MG63 (cell line): Measurements from ENCODE around the gene FGF5. TPM values are rescaled to one million over a fixed set of nuclear protein-coding genes. Genes with fewer than 3 reads are reported as not detected.
A peak's percentile ranks its signal among the peaks of the same experiment; 100 is the strongest.
"Not testable (repeated sequence)": the region's sequence is repeated elsewhere in the genome, so short reads cannot be mapped to it uniquely, and the experiment has no call there.

Experiments
- DNase-seq: peaks from one replicate; pipeline ENCODE4 v3.0.0-alpha.2; 2020
- H3K27me3 ChIP-seq: fragments of 250-450 bp; sonication (Bioruptor Pico); 2 replicates; pipeline ENCODE4 v1.5.1; 2020; ENCODE audit warnings: mild to moderate bottlenecking, moderate library complexity
- H3K36me3 ChIP-seq: fragments of 250-450 bp; sonication (Bioruptor Pico); 2 replicates; pipeline ENCODE4 v1.5.1; 2020; ENCODE audit warnings: mild to moderate bottlenecking, moderate library complexity
- H3K4me3 ChIP-seq: fragments of 250-450 bp; sonication (Bioruptor Pico); 2 replicates; pipeline ENCODE4 v1.5.1; 2020; ENCODE audit warnings: mild to moderate bottlenecking, moderate library complexity
- H3K9me3 ChIP-seq: fragments of 250-450 bp; sonication (Bioruptor Pico); 2 replicates; pipeline ENCODE4 v1.5.1; 2020; ENCODE audit warnings: mild to moderate bottlenecking, moderate library complexity
- total RNA-seq: library from RNA; depleted of rRNA; stranded (reverse); fragments of >200 nt; shearing (Covaris generic); gene quantifications from 2 replicates; pipeline ENCODE4 v1.2.3, GENCODE V29; 2014; ENCODE audit warnings: low replicate concordance

Gene FGF5
- total RNA-seq, 1 experiment from 2014 or later: 20.8 TPM

GRCh38 chr4:80307774-80308465, 41.5 kb downstream of the FGF5 start:
- H3K4me3 ChIP-seq: no peak overlapping the region
- no peaks in the 10 kb centered on the region for H3K9me3 ChIP-seq
- H3K27me3 ChIP-seq: no peaks in the 10 kb centered on the region
- DNase-seq: peak; percentile 71
- peaks cover 15% of the 10 kb centered on the region for H3K36me3 ChIP-seq

GRCh38 chr4:80308466-80308822, 42.0 kb downstream of the FGF5 start:
- DNase-seq: no peak
- no peak overlapping the region for H3K4me3 ChIP-seq
- no peaks in the 10 kb centered on the region for H3K27me3 ChIP-seq
- peaks cover 12% of the 10 kb centered on the region for H3K36me3 ChIP-seq
- H3K9me3 ChIP-seq: no peaks in the 10 kb centered on the region

- Histone ChIP-seq H3K36me3 (peaks cover 5% of the 10 kb centered on the region; the same call in 1 of the 2 replicates), H3K27me3 (no peaks in the 10 kb centered on the region), H3K9me3 (no peaks in the 10 kb centered on the region), H3K4me3 (no peak overlapping the region)
- peak; percentile 46 for DNase-seq
Measured at GRCh38 chr4:80309294-80310004, 43.0 kb downstream of the FGF5 start.

- no peaks in the 10 kb centered on the region for H3K27me3 ChIP-seq
- DNase-seq: no peak
- H3K36me3 ChIP-seq: 0 out of 2 replicates have a peak, but pooled peaks cover under 1% of the 10 kb centered on the region
- no peaks in the 10 kb centered on the region for H3K9me3 ChIP-seq
- H3K4me3 ChIP-seq: no peak overlapping the region
Measured at GRCh38 chr4:80311130-80311529, 44.7 kb downstream of the FGF5 start.

- no peak overlapping the region for H3K4me3 ChIP-seq
- H3K36me3 ChIP-seq: no peaks in the 10 kb centered on the region
- DNase-seq: no peak
- H3K27me3 ChIP-seq: no peaks in the 10 kb centered on the region
- H3K9me3 ChIP-seq: no peaks in the 10 kb centered on the region
Measured at GRCh38 chr4:80312124-80312523, 45.7 kb downstream of the FGF5 start.

- no peaks in the 10 kb centered on the region for H3K9me3 ChIP-seq
- no peak for DNase-seq
- H3K4me3 ChIP-seq: no peak overlapping the region
- no peaks in the 10 kb centered on the region for H3K36me3 ChIP-seq
- H3K27me3 ChIP-seq: no peaks in the 10 kb centered on the region
Measured at GRCh38 chr4:80313627-80314026, 47.2 kb downstream of the FGF5 start.

- DNase-seq, H3K9me3 ChIP-seq, H3K36me3 ChIP-seq, H3K27me3 ChIP-seq, H3K4me3 ChIP-seq: not testable (repeated sequence)
Measured at GRCh38 chr4:80315848-80316247, 49.4 kb downstream of the FGF5 start.

- no peaks in the 10 kb centered on the region for H3K36me3 ChIP-seq
- no peaks in the 10 kb centered on the region for H3K27me3 ChIP-seq
- DNase-seq: no peak
- H3K9me3 ChIP-seq: no peaks in the 10 kb centered on the region
- H3K4me3 ChIP-seq: no peak overlapping the region
Measured at GRCh38 chr4:80321341-80321740, 54.9 kb downstream of the FGF5 start.

GRCh38 chr4:80321776-80322175, 55.3 kb downstream of the FGF5 start:
- Histone ChIP-seq H3K27me3 (no peaks in the 10 kb centered on the region), H3K9me3 (no peaks in the 10 kb centered on the region), H3K4me3 (no peak overlapping the region), H3K36me3 (no peaks in the 10 kb centered on the region)
- no peak for DNase-seq

- H3K27me3 ChIP-seq: no peaks in the 10 kb centered on the region
- peak; percentile 56 for DNase-seq
- no peaks in the 10 kb centered on the region for H3K36me3 ChIP-seq
- H3K4me3 ChIP-seq: no peak overlapping the region
- no peaks in the 10 kb centered on the region for H3K9me3 ChIP-seq
Measured at GRCh38 chr4:80322716-80323115, 56.3 kb downstream of the FGF5 start.

- no peak for DNase-seq
- Histone ChIP-seq H3K9me3 (no peaks in the 10 kb centered on the region), H3K36me3 (no peaks in the 10 kb centered on the region), H3K4me3 (no peak overlapping the region), H3K27me3 (no peaks in the 10 kb centered on the region)
Measured at GRCh38 chr4:80324171-80324570, 57.7 kb downstream of the FGF5 start.

- DNase-seq: no peak
- H3K9me3 ChIP-seq: no peaks in the 10 kb centered on the region
- H3K36me3 ChIP-seq: no peaks in the 10 kb centered on the region
- no peaks in the 10 kb centered on the region for H3K27me3 ChIP-seq
- no peak overlapping the region for H3K4me3 ChIP-seq
Measured at GRCh38 chr4:80331693-80332092, 65.2 kb downstream of the FGF5 start.

- Histone ChIP-seq H3K36me3 (no peaks in the 10 kb centered on the region), H3K4me3 (no peak overlapping the region), H3K9me3 (no peaks in the 10 kb centered on the region), H3K27me3 (no peaks in the 10 kb centered on the region)
- DNase-seq: no peak
Measured at GRCh38 chr4:80333121-80333520, 66.7 kb downstream of the FGF5 start.

- Histone ChIP-seq H3K9me3 (no peaks in the 10 kb centered on the region), H3K36me3 (no peaks in the 10 kb centered on the region), H3K4me3 (no peak overlapping the region), H3K27me3 (no peaks in the 10 kb centered on the region)
- DNase-seq: no peak
Measured at GRCh38 chr4:80334568-80334967, 68.1 kb downstream of the FGF5 start.

GRCh38 chr4:80335226-80335553, 68.7 kb downstream of the FGF5 start:
- no peak for DNase-seq
- Histone ChIP-seq H3K4me3 (peak overlapping the region; percentile 63), H3K9me3 (no peaks in the 10 kb centered on the region), H3K36me3 (no peaks in the 10 kb centered on the region), H3K27me3 (no peaks in the 10 kb centered on the region)

GRCh38 chr4:80335554-80336358, 69.3 kb downstream of the FGF5 start, which contains the start of gene CFAP299:
CFAP299 (plus strand) TSS chr4:80335730.
- DNase-seq: peak; percentile 87
- no peaks in the 10 kb centered on the region for H3K9me3 ChIP-seq
- H3K4me3 ChIP-seq: peak within 1 kb of the TSS; percentile 63
- H3K36me3 ChIP-seq: no peaks in the 10 kb centered on the region
- H3K27me3 ChIP-seq: no peaks in the 10 kb centered on the region

- H3K4me3 ChIP-seq: no peak overlapping the region
- H3K9me3 ChIP-seq: no peaks in the 10 kb centered on the region
- H3K36me3 ChIP-seq: no peaks in the 10 kb centered on the region
- H3K27me3 ChIP-seq: no peaks in the 10 kb centered on the region
- peak; percentile 6 for DNase-seq
Measured at GRCh38 chr4:80336582-80336981, 70.1 kb downstream of the FGF5 start.
